GM21360 (cell line): Measurements from ENCODE around the gene OPN5.
"Not testable (repeated sequence)": the region's sequence is repeated elsewhere in the genome, so short reads cannot be mapped to it uniquely, and the experiment has no call there.

Source experiments
- ATAC-seq: cut with Tn5 transposase; IDR thresholded peaks from one replicate; pipeline ENCODE4 v1.9.1; 2021; ENCODE audit warnings: mild to moderate bottlenecking, moderate library complexity; ENCODE audit not compliant: unreplicated experiment

OPN5 gene, protein sequence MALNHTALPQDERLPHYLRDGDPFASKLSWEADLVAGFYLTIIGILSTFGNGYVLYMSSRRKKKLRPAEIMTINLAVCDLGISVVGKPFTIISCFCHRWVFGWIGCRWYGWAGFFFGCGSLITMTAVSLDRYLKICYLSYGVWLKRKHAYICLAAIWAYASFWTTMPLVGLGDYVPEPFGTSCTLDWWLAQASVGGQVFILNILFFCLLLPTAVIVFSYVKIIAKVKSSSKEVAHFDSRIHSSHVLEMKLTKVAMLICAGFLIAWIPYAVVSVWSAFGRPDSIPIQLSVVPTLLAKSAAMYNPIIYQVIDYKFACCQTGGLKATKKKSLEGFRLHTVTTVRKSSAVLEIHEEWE

GRCh38 chr6:47781732-47782131, at the start of gene OPN5:
TSS of gene OPN5 (plus strand) at chr6:47782032. CDS start at chr6:47782067, 35 bp downstream.
- ATAC-seq = no peak

GRCh38 chr6:47733879-47734558, 47.8 kb upstream of the OPN5 start:
- ATAC-seq = peak; percentile 74

- ATAC-seq = no peak
Observed at GRCh38 chr6:47734831-47735481, 46.9 kb upstream of the OPN5 start.

DNA sequence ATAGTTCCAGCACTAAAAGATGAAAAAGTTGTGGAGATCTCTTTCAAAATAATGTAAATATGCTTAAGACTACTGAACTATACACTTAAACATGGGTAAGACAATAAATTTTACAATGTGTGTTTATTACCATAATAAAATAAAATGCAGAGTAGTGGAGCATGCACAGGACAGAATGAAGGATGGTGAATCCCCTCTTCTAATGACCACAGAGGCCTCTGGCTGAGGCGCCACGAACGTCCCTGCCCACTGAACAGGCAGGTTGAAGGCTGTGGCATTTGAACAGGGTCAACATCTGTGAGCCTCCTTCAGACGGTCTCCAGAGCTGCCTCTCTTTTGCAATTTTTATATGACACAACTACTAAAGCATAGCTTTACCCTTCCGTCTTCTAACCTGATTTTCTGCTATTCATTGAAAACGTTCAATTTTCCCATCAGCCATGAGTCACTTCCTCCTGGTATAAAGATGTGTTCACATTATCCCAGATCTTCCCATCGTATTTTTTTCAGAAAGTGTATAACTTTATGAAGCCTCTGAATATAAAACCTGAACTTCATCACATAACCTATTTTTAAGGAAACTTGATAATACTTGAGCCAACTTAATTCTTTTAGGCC, 45.6 kb upstream of the OPN5 start:
- ATAC-seq = no peak

DNA sequence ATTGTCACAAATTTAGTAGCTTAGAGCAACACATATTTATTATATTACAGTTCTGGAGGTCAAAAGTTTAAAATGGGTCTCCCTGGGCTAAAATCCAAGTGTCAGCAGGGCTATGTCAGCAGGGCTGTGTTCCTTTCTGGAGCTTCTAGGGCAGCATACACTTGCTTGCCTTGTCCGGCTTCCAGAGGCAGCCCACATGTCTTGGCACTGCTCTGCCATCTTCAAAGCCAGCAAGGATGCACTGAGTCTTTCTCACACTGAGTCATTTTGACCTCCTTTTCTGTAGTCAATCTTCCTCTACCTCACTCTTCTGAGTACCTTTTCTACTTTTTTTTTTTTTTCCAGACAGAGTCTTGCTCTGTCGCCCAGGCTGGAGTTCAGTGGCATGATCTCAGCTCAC, 44.4 kb upstream of the OPN5 start:
- no peak for ATAC-seq

GRCh38 chr6:47740714-47741113, 41.1 kb upstream of the OPN5 start:
- ATAC-seq = no peak

DNA sequence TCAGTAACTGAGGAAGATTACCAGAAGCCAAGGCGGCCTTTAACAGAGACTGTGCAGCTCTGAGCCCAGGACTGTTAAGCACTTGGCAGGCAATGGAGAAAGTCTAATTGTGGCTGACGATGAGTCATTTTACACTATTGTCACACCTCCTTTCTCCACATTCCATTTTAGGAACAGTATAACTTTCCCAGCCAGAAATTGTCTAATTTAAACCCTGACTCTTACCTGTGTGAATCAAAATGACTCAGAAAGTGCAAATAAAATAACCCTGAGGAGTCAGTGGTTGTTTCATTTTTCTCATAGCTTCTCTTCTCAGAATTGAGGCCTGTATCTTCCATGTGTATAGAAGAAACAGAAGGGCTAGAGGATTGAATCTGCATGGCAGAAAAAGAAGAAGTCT, 40.0 kb upstream of the OPN5 start:
- peak; percentile 82 for ATAC-seq

- ATAC-seq = no peak
Observed at GRCh38 chr6:47743744-47744143, 38.1 kb upstream of the OPN5 start.

GRCh38 chr6:47745269-47745668, 36.6 kb upstream of the OPN5 start:
- ATAC-seq = not testable (repeated sequence)

- ATAC-seq = no peak
Observed at GRCh38 chr6:47749757-47750156, 32.1 kb upstream of the OPN5 start.

- no peak for ATAC-seq
Observed at GRCh38 chr6:47752801-47753200, 29.0 kb upstream of the OPN5 start.

- ATAC-seq = no peak
Observed at GRCh38 chr6:47759364-47759763, 22.5 kb upstream of the OPN5 start.

GRCh38 chr6:47762502-47762901, 19.3 kb upstream of the OPN5 start:
- ATAC-seq = no peak

- ATAC-seq = no peak
Observed at GRCh38 chr6:47766445-47766844, 15.4 kb upstream of the OPN5 start.

DNA sequence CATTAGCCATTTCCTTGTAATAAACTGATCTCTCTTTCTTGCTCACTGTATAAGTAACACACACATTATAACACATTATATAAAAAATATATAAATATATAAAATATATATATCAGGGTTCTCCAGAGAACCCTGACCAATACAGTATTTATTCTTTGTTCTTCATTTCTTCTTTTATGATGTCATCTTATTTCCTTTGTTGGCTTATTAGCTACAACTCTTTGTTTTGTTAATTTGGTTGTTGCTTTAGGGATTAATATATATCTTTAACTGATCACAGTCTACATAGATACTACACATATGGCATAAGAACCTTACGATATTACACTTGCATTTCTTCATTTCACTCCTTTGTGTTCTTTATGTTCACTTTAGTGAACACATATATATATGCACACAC, 14.7 kb upstream of the OPN5 start:
- ATAC-seq = no peak

- ATAC-seq = no peak
Observed at GRCh38 chr6:47769982-47770381, 11.8 kb upstream of the OPN5 start.

GRCh38 chr6:47772359-47772758, 9.5 kb upstream of the OPN5 start:
- ATAC-seq = no peak

DNA sequence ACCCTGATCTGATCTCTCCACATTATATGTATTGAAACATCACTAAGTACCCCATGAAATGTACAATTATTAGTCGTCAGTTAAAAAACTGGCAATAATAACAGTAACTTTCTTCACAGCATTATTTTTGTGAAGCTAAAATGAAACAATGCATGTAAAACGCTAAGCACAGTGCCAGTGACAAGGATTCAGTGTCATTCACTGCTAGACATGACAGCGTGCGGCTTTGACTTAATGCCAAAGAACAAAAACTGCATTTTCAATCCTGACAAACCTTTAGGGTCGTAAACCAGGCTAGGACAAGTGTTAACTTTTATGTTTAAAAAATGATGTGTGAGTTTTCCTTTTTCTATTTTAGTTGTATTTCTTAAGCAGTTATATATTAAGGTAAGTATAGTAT, 8.8 kb upstream of the OPN5 start:
- ATAC-seq = no peak

DNA sequence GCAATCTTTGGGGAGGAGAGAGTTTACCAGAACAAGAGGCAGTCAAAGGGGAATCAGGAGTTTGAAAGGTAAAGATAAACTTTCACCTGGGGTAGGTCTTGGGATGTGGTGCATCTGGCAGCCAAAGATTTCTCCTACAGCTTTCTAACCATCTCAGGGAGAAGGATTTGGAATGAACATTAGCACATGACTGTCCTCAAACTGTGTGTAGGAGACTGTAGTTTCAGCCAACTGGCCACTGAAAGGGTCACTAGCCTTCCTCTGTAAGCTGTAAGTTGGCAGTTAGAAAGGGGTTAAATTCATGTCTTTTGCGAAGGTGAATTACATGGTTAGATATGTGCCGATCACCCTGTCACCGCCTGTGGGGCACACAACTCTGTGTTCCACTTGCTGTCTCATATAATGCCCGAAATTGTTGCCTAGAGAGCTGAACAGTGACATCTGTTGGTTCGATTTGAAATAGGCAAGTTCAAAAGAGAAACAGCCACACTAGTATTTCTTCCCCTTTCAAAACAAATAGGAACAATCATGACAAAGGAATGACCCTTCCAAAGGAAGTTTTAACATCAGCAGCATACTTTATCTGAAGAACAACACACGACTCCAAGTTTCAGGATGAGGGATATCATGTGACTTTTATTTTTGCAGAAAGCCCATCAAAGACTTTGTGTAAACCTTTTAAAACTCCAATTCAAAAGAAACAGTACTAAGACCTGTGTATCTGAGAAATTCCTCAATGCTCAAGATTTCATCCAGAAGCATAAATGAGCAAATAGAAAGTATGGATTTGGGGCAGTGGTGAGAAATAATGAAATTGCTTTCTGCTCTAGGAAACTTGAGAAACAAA, 1.1 kb upstream of the OPN5 start:
- peak; percentile 94 for ATAC-seq

DNA sequence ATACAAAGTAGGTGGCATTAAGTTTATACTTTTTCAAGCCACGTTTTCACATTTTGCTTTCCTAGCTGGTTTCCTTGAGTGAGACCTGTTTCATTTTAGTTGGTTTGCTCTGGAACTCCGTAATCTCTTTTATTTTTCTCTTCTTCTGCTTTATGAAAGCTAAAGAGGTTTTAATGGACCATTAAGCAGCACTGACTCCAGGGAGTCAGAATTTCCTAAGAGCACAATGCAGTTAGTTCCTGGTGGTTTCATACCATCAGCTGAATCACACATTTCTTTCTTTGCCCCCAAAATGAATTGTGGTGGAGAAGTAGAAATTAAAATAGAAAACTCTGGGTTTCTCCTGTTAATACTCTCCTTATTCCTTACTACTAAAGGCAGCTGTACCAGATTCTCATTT, 3.4 kb downstream of the OPN5 start:
- no peak for ATAC-seq
